Measurements from ENCODE around the gene HOXD12. TPM values are rescaled to one million over a fixed set of nuclear protein-coding genes. Genes with fewer than 3 reads are reported as not detected.

The HOXD12 gene
- total RNA-seq, 4 donors from 2014 or later = not detected

DNA sequence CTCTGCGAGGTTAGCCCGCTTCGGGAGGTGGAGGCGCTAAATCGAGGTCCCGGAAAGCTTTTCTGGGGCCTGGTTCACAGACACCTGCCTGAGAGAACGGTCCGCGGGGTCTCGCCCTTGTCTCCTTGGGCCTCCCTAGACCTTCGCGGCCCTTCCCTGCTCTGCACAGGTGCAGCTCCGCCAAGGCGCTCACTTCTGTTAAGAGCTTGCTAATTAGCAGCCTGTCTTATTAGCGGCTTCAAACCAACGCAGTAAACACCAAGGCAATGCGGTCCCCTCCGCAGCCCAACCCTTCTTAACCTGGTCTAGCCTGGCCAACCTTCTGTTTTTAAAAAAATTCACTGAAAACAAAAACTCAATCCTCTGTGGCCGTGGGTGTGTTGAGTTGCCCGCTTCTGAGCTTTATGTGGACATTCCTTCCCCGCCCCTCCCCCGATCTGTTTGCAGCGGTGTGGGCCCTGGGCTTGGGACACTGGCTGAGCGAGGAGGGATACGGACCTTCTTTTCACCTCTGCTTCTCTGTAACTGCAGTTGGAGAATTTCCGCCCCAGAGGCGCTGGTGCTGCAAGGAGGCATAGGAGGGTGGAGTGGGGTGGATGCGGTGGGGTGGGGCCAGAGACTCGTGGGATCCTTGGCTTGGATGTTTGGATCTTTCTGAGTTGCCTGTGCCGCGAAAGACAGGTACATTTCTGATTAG, 48.4 kb downstream of the HOXD12 start:
- Histone ChIP-seq H3K36me3 (no peaks in the 10 kb centered on the region), H3K27ac (no peak overlapping the region), H3K27me3 (peaks cover 10 to 100% (median 35%) of the 10 kb centered on the region in 4 donors), H3K4me1 (peaks cover 4 to 35% (median 16%) of the 10 kb centered on the region in 3 donors), H3K4me3 (no peak overlapping the region), H3K9me3 (peaks cover 0 to 8% (median 0%) of the 10 kb centered on the region in 3 donors)
- no peak for TF ChIP-seq POLR2A (IDR thresholded peaks at IDR 0.05)
- TF ChIP-seq, protein P1, sequence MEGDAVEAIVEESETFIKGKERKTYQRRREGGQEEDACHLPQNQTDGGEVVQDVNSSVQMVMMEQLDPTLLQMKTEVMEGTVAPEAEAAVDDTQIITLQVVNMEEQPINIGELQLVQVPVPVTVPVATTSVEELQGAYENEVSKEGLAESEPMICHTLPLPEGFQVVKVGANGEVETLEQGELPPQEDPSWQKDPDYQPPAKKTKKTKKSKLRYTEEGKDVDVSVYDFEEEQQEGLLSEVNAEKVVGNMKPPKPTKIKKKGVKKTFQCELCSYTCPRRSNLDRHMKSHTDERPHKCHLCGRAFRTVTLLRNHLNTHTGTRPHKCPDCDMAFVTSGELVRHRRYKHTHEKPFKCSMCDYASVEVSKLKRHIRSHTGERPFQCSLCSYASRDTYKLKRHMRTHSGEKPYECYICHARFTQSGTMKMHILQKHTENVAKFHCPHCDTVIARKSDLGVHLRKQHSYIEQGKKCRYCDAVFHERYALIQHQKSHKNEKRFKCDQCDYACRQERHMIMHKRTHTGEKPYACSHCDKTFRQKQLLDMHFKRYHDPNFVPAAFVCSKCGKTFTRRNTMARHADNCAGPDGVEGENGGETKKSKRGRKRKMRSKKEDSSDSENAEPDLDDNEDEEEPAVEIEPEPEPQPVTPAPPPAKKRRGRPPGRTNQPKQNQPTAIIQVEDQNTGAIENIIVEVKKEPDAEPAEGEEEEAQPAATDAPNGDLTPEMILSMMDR (IDR thresholded peaks at IDR 0.05) = no peak
- intact Hi-C loops (cut with DNase I) = loop anchor here (10.0 kb wide), 1 partner anchor 307 kb away; no protein-coding TSS in a partner anchor
- DNase-seq = no peak
- 22 to 42% methylated on average over 10 to 18 of the region's 31 CpGs for WGBS, 2 donors

DNA sequence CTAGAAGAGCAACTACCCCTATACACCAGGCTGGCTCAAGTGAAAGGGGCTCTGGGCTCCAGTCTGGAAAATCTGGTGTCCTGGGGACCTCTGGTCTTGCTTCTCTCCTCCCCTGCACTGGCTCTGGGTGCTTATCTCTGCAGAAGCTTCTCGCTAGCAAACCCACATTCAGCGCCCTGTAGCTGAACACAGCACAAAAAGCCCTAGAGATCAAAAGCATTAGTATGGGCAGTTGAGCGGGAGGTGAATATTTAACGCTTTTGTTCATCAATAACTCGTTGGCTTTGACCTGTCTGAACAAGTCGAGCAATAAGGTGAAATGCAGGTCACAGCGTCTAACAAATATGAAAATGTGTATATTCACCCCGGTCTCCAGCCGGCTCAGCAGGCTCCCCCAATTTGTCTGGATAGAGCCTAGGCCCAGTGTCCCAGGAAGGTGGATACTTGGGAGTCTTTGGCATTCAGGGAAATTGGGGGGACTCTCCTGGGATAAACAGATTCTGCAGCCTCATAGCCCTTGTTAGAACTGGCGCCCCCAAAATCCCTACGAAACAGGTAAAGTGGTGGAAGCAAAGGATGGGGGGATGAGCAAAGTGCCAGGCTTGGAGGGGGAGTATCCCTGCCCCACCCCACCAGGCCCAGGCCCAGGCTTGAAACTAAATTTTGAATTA, 49.3 kb downstream of the HOXD12 start:
- TF ChIP-seq, protein P1 (IDR thresholded peaks at IDR 0.05) = no peak
- TF ChIP-seq POLR2A (IDR thresholded peaks at IDR 0.05) = no peak
- 24 to 35% methylated on average over 7 to 10 of the region's 11 CpGs for WGBS, 2 donors
- peaks cover 10 to 100% (median 38%) of the 10 kb centered on the region in 4 donors for H3K27me3 ChIP-seq
- H3K9me3 ChIP-seq = peaks cover 0 to 8% (median 0%) of the 10 kb centered on the region in 3 donors
- intact Hi-C loops (cut with DNase I) = loop anchor here (10.0 kb wide), 1 partner anchor 306 kb away; no protein-coding TSS in a partner anchor
- no peak for DNase-seq
- peaks cover 4 to 35% (median 16%) of the 10 kb centered on the region in 3 donors for H3K4me1 ChIP-seq
- no peak overlapping the region for H3K4me3 ChIP-seq
- no peaks in the 10 kb centered on the region for H3K36me3 ChIP-seq
- H3K27ac ChIP-seq = no peak overlapping the region

DNA sequence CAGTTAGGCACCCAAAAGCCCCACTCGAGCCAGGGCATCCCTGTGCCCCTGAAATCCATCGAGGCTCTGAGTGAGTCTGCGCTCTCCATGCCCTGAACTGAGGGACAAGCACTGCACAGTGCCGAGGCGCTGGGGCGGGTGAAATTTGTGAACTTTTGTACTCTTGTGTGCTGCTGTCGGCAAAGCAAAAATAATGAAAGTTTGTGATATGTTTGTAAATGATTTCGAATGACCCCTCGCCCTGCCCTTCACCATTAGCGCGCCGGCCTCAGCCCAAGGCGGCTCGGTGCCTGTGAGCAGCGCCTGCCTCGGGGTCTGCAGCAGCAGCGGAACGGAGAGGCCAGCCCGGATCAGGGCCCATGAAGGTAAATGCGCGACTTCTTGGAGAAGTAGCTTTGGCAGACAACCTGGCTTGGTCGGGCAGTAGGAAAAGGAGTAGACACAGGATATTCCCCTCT, 49.9 kb downstream of the HOXD12 start:
- TF ChIP-seq POLR2A (IDR thresholded peaks at IDR 0.05) = no peak
- TF ChIP-seq, protein P1 (IDR thresholded peaks at IDR 0.05) = no peak
- peaks cover 10 to 100% (median 40%) of the 10 kb centered on the region in 4 donors for H3K27me3 ChIP-seq
- no peaks in the 10 kb centered on the region for H3K36me3 ChIP-seq
- no peak overlapping the region for H3K4me3 ChIP-seq
- peaks cover 0 to 8% (median 0%) of the 10 kb centered on the region in 3 donors for H3K9me3 ChIP-seq
- no peak for DNase-seq
- no peak overlapping the region for H3K27ac ChIP-seq
- H3K4me1 ChIP-seq = peaks cover 4 to 35% (median 16%) of the 10 kb centered on the region in 3 donors
- intact Hi-C loops (cut with DNase I) = loop anchor here (10.0 kb wide), 1 partner anchor 305 kb away; no protein-coding TSS in a partner anchor
- WGBS, 2 donors = 47 to 57% methylated on average over 22 of the region's 22 CpGs

DNA sequence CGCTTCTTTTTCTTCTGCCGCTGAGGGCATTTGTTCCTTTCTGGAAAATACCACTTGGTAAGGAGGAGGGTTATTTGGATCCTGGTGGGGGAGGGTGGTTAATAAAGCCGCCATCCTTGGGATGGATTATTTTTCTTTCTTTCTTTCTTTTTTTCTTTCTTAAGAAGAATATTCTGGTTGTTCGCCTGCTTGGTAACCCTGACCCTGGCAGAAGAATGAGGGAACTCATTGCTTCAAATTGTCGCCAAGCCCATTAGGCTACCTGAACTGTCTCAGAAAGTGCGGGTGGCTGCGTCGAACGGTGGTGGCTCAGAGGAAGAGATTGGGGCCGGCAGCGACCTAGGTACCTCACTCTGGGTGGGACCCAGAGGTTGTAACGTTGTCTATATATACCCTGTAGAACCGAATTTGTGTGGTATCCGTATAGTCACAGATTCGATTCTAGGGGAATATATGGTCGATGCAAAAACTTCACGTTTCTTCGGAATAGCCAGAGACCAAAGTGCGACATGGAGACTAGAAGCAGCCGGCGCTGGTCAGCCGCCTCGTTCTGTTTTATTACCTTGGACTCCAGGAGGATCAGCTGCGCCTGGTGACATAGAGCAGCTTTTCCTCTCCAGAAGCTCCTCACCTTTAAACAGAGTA, 50.5 kb downstream of the HOXD12 start:
- no peak for DNase-seq
- Histone ChIP-seq H3K9me3 (peaks cover 0 to 8% (median 0%) of the 10 kb centered on the region in 3 donors), H3K27ac (no peak overlapping the region), H3K36me3 (no peaks in the 10 kb centered on the region), H3K27me3 (peaks cover 10 to 100% (median 43%) of the 10 kb centered on the region in 4 donors), H3K4me3 (no peak overlapping the region), H3K4me1 (peaks cover 4 to 35% (median 16%) of the 10 kb centered on the region in 3 donors)
- no peak for TF ChIP-seq POLR2A (IDR thresholded peaks at IDR 0.05)
- TF ChIP-seq, protein P1 (IDR thresholded peaks at IDR 0.05) = no peak
- 31 to 56% methylated on average over 17 to 22 of the region's 24 CpGs for WGBS, 2 donors
- intact Hi-C loops (cut with DNase I) = loop anchor here (10.0 kb wide), 1 partner anchor 305 kb away; no protein-coding TSS in a partner anchor
